CD4-positive, CD25-positive, alpha-beta regulatory T cell (primary cell): ENCODE data around the gene VPS11. TPM values are rescaled to one million over a fixed set of nuclear protein-coding genes. Genes with fewer than 3 reads are reported as not detected.

Experiments used
- ATAC-seq, 2 donors: fragments of 150-1000 bp; cut with Tn5 transposase; one replicate each; pipeline ENCODE4 v1.10.0; 2021; ENCODE audit warnings: low read depth in 2 of 2, moderate number of reproducible peaks in 2 of 2, moderate library complexity in 1 of 2
- DNase-seq, 3 donors: peaks; one replicate each; pipeline versions ENCODE4 v3.0.0 to v3.0.0-alpha.2; 2012 to 2022; ENCODE audit warnings: mixed read lengths in 1 of 3
- H3K27ac ChIP-seq: one replicate; pipeline ENCODE4 v1.7.0; 2013; ENCODE audit warnings: mild to moderate bottlenecking, low read length; ENCODE audit not compliant: insufficient read depth, poor library complexity, severe bottlenecking
- H3K27me3 ChIP-seq: one replicate; pipeline ENCODE4 v1.7.0; 2013; ENCODE audit warnings: low read length; ENCODE audit not compliant: control insufficient read depth, insufficient read depth
- H3K36me3 ChIP-seq: one replicate; pipeline ENCODE4 v1.7.0; 2013; ENCODE audit warnings: mild to moderate bottlenecking, low read length, moderate library complexity; ENCODE audit not compliant: control insufficient read depth, insufficient read depth
- H3K4me1 ChIP-seq: 2 replicates; pipeline ENCODE4 v1.7.0; 2013; ENCODE audit warnings: mild to moderate bottlenecking, low read length; ENCODE audit not compliant: insufficient read depth, control insufficient read depth, poor library complexity, severe bottlenecking
- H3K4me3 ChIP-seq: one replicate; pipeline ENCODE4 v1.7.0; 2013; ENCODE audit warnings: low read depth, mild to moderate bottlenecking, low read length, moderate library complexity
- H3K9me3 ChIP-seq, 2 experiments: 1 replicate in 1 of 2; 2 replicates in 1 of 2; pipeline ENCODE4 v1.7.0; 2013; ENCODE audit warnings: low read length in 2 of 2, mild to moderate bottlenecking in 1 of 2, moderate library complexity in 1 of 2; ENCODE audit not compliant: control insufficient read depth in 2 of 2
- H3K27ac Mint-ChIP-seq, 3 donors: one replicate each; pipeline ENCODE4 v1.8.0; 2020 to 2022; ENCODE audit warnings: mild to moderate bottlenecking in 3 of 3, mixed read lengths in 3 of 3, moderate library complexity in 2 of 3
- H3K27me3 Mint-ChIP-seq: one replicate; pipeline ENCODE4 v1.8.0; 2022; ENCODE audit warnings: mild to moderate bottlenecking, mixed read lengths
- H3K36me3 Mint-ChIP-seq: one replicate; pipeline ENCODE4 v1.8.0; 2020; ENCODE audit warnings: mixed read lengths
- H3K4me1 Mint-ChIP-seq, 4 donors: one replicate each; pipeline ENCODE4 v1.8.0; 2020 to 2022; ENCODE audit warnings: mixed read lengths in 4 of 4, mild to moderate bottlenecking in 1 of 4
- H3K4me3 Mint-ChIP-seq, 4 donors: one replicate each; pipeline ENCODE4 v1.8.0; 2020 to 2022; ENCODE audit warnings: mild to moderate bottlenecking in 4 of 4, mixed read lengths in 4 of 4, moderate library complexity in 3 of 4
- H3K9me3 Mint-ChIP-seq, 7 donors: one replicate each; pipeline ENCODE4 v1.8.0; 2020 to 2022; ENCODE audit warnings: mixed read lengths in 7 of 7, mild to moderate bottlenecking in 3 of 7, moderate library complexity in 2 of 7
- polyA plus RNA-seq, 4 donors: library from polyadenylated mRNA; unstranded; fragments of 300-500 nt; fragmentation: Illumina TruSeq; gene quantifications; one replicate each; pipeline ENCODE4 v1.2.3, GENCODE V29; 2021
- total RNA-seq: library from RNA; stranded (reverse); gene quantifications from one replicate; pipeline ENCODE4 v1.2.3, GENCODE V29; 2022

The VPS11 gene
- total and polyA plus RNA-seq, 5 donors from 2014 or later: 53.2 to 78.8 (median 57.2) TPM

DNA sequence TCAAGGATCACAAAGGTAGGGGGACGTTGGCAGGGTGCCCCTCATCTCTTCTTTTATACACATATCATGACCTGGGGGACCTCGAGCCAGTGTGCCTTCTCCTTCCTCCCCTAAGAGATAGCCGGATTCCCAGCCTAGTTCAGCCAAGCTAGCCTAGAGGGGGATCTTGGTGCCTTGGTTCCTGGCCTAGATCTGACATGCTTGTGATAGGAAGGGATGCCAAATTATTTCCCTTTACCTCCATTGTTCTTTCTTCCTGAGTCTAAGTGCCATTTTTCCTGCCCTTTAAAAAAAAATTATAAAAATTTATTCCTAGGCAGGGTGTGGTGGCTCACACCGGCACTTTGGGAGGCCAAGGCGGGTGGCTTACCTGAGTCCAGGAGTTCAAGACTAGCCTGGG is 46.7 kb downstream of the VPS11 start:
- DNase-seq (no peak), ATAC-seq (no peak)
- H3K4me3 ChIP-seq: no peak overlapping the region
- H3K4me1 Mint-ChIP-seq: peaks cover 14 to 38% (median 25%) of the 10 kb centered on the region in 4 donors
- no peaks in the 10 kb centered on the region for H3K27me3 Mint-ChIP-seq
- H3K27me3 ChIP-seq: no peaks in the 10 kb centered on the region
- peak overlapping the region in 1 of 4 donors; percentile 47 for H3K4me3 Mint-ChIP-seq
- H3K9me3 Mint-ChIP-seq: no peaks in the 10 kb centered on the region
- peaks cover 39% of the 10 kb centered on the region for H3K36me3 Mint-ChIP-seq
- peaks cover 23% of the 10 kb centered on the region for H3K4me1 ChIP-seq
- H3K27ac Mint-ChIP-seq: no peak overlapping the region
- H3K9me3 ChIP-seq: no peaks in the 10 kb centered on the region
- H3K36me3 ChIP-seq: peaks cover 52% of the 10 kb centered on the region
- no peak overlapping the region for H3K27ac ChIP-seq

DNA sequence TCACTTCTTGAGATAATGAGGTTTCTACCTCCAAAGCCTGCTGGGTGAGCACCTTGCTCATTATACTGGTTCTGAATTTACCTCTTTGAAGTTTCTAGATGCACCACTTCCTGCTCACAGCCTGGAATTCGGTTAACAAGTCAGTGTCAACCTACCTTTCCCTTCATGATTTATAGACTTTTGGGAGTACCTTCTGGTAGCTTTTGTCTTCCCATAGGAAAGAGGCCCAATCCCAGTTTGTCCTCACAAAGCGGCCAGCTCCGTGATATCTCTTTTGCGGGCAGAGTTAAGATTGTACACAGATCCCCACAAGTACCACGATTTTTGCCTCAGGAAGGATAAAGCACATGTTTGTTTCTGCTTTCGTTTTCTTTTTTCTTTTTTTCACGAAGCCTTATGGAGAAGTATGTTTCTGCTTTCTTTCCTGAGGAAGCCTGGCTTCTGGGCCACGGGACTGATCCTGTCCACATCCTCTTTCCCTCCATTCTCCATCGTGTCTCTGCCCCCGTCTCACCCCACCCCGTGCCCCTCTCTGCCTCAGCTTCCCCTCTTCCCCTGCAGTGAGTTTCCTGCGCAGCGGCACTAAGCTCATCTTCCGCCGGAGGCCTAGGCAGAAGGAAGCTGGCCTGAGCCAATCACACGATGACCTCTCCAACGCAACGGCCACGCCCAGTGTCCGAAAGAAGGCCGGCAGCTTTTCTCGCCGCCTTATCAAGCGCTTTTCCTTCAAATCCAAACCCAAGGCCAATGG is 48.0 kb downstream of the VPS11 start:
- H3K4me1 ChIP-seq: peaks cover 16% of the 10 kb centered on the region
- no peaks in the 10 kb centered on the region for H3K9me3 ChIP-seq
- H3K4me3 Mint-ChIP-seq: peak overlapping the region; percentile 52 to 91 (median 81)
- ATAC-seq: peak; percentile 27 to 75
- no peaks in the 10 kb centered on the region for H3K9me3 Mint-ChIP-seq
- peak overlapping the region; percentile 51 for H3K27ac ChIP-seq
- peak overlapping the region; percentile 24 for H3K4me3 ChIP-seq
- H3K36me3 Mint-ChIP-seq: peaks cover 35% of the 10 kb centered on the region
- H3K27me3 ChIP-seq: no peaks in the 10 kb centered on the region
- H3K36me3 ChIP-seq: peaks cover 49% of the 10 kb centered on the region
- H3K4me1 Mint-ChIP-seq: peaks cover 10 to 32% (median 22%) of the 10 kb centered on the region in 4 donors
- no peaks in the 10 kb centered on the region for H3K27me3 Mint-ChIP-seq
- DNase-seq: peak in 2 of 3 donors; percentile 33 to 56
- H3K27ac Mint-ChIP-seq: peak overlapping the region; percentile 88 to 94 (median 91)

- Histone ChIP-seq H3K9me3 (no peaks in the 10 kb centered on the region), H3K36me3 (peaks cover 44% of the 10 kb centered on the region), H3K4me1 (peaks cover 21% of the 10 kb centered on the region), H3K4me3 (no peak overlapping the region), H3K27me3 (no peaks in the 10 kb centered on the region), H3K27ac (peak overlapping the region; percentile 51)
- Mint-ChIP-seq H3K4me1 (peaks cover 10 to 37% (median 26%) of the 10 kb centered on the region in 4 donors), H3K27me3 (no peaks in the 10 kb centered on the region), H3K4me3 (peak overlapping the region in 2 of 4 donors; percentile 29 to 85), H3K9me3 (no peaks in the 10 kb centered on the region), H3K36me3 (peaks cover 35% of the 10 kb centered on the region), H3K27ac (peak overlapping the region in 2 of 3 donors; percentile 88 to 94)
- ATAC-seq (no peak), DNase-seq (no peak)
These were observed 48.6 kb downstream of the VPS11 start for GRCh38 chr11:119116235-119116594.

- H3K4me1 Mint-ChIP-seq: peaks cover 10 to 35% (median 25%) of the 10 kb centered on the region in 4 donors
- H3K36me3 Mint-ChIP-seq: peaks cover 31% of the 10 kb centered on the region
- peak overlapping the region in 1 of 3 donors; percentile 66 for H3K27ac Mint-ChIP-seq
- DNase-seq (no peak), ATAC-seq (no peak)
- Histone ChIP-seq H3K36me3 (peaks cover 40% of the 10 kb centered on the region), H3K9me3 (no peaks in the 10 kb centered on the region), H3K27me3 (no peaks in the 10 kb centered on the region), H3K4me3 (no peak overlapping the region), H3K27ac (no peak overlapping the region), H3K4me1 (peaks cover 21% of the 10 kb centered on the region)
- no peaks in the 10 kb centered on the region for H3K27me3 Mint-ChIP-seq
- no peak overlapping the region for H3K4me3 Mint-ChIP-seq
- no peaks in the 10 kb centered on the region for H3K9me3 Mint-ChIP-seq
These were observed 49.0 kb downstream of the VPS11 start for GRCh38 chr11:119116601-119117000.

DNA sequence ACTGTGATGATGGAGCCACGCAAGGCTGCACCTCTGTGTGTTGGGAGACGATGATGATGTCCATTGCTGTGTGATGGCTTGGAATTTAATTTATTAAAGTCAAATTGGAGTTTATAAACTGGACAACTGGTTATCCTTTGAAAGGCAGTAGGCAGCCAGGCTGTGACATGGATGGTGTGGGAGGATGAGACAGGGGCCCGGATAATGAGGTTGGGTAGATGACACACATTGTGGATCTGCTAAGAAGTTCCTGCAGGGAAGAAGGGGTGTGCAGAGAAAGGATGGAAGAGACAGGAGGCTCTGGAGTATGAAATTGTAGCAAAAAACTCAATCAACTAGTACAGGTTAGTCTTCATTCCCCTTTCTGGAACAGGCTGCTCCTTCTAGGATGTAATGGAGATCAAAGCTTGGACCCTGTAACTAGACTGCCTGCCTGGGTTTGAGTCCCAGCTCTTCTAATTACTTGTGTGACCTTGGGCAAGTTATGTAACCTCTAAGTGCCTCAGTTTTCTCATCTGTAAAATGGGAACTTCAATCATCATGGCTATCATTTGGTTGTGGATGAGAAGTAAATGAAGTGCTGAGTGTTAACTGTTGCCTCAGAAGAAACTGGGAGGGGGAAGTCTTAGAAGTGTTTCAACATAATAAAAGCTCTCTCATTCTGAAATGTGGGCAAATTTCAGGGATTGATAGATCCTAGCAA is 49.5 kb downstream of the VPS11 start:
- H3K27ac ChIP-seq: no peak overlapping the region
- peaks cover 34% of the 10 kb centered on the region for H3K36me3 ChIP-seq

GRCh38 chr11:119118227-119118626 is 50.6 kb downstream of the VPS11 start:
- peaks cover 24% of the 10 kb centered on the region for H3K36me3 Mint-ChIP-seq
- no peak overlapping the region for H3K27ac Mint-ChIP-seq
- H3K4me1 ChIP-seq: peaks cover 38% of the 10 kb centered on the region
- H3K27ac ChIP-seq: peak overlapping the region; percentile 1
- H3K36me3 ChIP-seq: peaks cover 25% of the 10 kb centered on the region
- ATAC-seq (no peak), DNase-seq (no peak)
- H3K9me3 Mint-ChIP-seq: no peaks in the 10 kb centered on the region
- H3K27me3 ChIP-seq: no peaks in the 10 kb centered on the region
- no peaks in the 10 kb centered on the region for H3K27me3 Mint-ChIP-seq
- no peak overlapping the region for H3K4me3 ChIP-seq
- peaks cover 18 to 48% (median 34%) of the 10 kb centered on the region in 4 donors for H3K4me1 Mint-ChIP-seq
- H3K9me3 ChIP-seq: no peaks in the 10 kb centered on the region
- no peak overlapping the region for H3K4me3 Mint-ChIP-seq

More for the DNA sequence above, 49.5 kb downstream of the VPS11 start:
- Mint-ChIP-seq H3K4me3 (no peak overlapping the region), H3K4me1 (peaks cover 13 to 38% (median 27%) of the 10 kb centered on the region in 4 donors), H3K9me3 (no peaks in the 10 kb centered on the region), H3K27ac (no peak overlapping the region), H3K36me3 (peaks cover 26% of the 10 kb centered on the region), H3K27me3 (no peaks in the 10 kb centered on the region)
- no peaks in the 10 kb centered on the region for H3K27me3 ChIP-seq
- H3K4me3 ChIP-seq: no peak overlapping the region
- H3K9me3 ChIP-seq: no peaks in the 10 kb centered on the region
- ATAC-seq: no peak
- DNase-seq: no peak
- H3K4me1 ChIP-seq: peaks cover 27% of the 10 kb centered on the region

GRCh38 chr11:119118946-119119345 is 51.3 kb downstream of the VPS11 start:
- H3K9me3 ChIP-seq: no peaks in the 10 kb centered on the region
- no peaks in the 10 kb centered on the region for H3K27me3 ChIP-seq
- peaks cover 38% of the 10 kb centered on the region for H3K4me1 ChIP-seq
- H3K4me3 Mint-ChIP-seq: peak overlapping the region in 1 of 4 donors; percentile 39
- H3K27ac Mint-ChIP-seq: no peak overlapping the region
- H3K36me3 Mint-ChIP-seq: peaks cover 24% of the 10 kb centered on the region
- no peak overlapping the region for H3K4me3 ChIP-seq
- DNase-seq (no peak), ATAC-seq (no peak)
- no peaks in the 10 kb centered on the region for H3K9me3 Mint-ChIP-seq
- H3K36me3 ChIP-seq: peaks cover 21% of the 10 kb centered on the region
- peaks cover 18 to 54% (median 37%) of the 10 kb centered on the region in 4 donors for H3K4me1 Mint-ChIP-seq
- H3K27me3 Mint-ChIP-seq: no peaks in the 10 kb centered on the region
- no peak overlapping the region for H3K27ac ChIP-seq
